HEK293T (cell line): ENCODE measurements around the gene NXN.

Experiments used
- ARNT ChIP-seq: fragments of 450-650 bp; IDR thresholded peaks from 2 replicates; pipeline ENCODE4 v1.6.1; 2017; ENCODE audit warnings: mild to moderate bottlenecking
- BHLHE40 ChIP-seq: fragments of 450-650 bp; IDR thresholded peaks from 2 replicates; pipeline ENCODE4 v1.6.1; 2016; ENCODE audit warnings: mild to moderate bottlenecking, moderate library complexity, borderline replicate concordance
- ELF4 ChIP-seq: fragments of 450-650 bp; IDR thresholded peaks from 2 replicates; pipeline ENCODE4 v1.6.1; 2017; ENCODE audit warnings: antibody characterized with exemption
- FOXA1 ChIP-seq: fragments of 450-650 bp; IDR thresholded peaks from 2 replicates; pipeline ENCODE4 v1.6.1; 2016; ENCODE audit warnings: mild to moderate bottlenecking
- FOXK2 ChIP-seq: fragments of 450-650 bp; IDR thresholded peaks from 2 replicates; pipeline ENCODE4 v1.6.1; 2016; ENCODE audit warnings: mild to moderate bottlenecking
- FOXM1 ChIP-seq: fragments of 450-650 bp; IDR thresholded peaks from 2 replicates; pipeline ENCODE4 v1.6.1; 2017; ENCODE audit warnings: mild to moderate bottlenecking, borderline replicate concordance
- L3MBTL2 ChIP-seq: fragments of 450-650 bp; conservative IDR thresholded peaks from 2 replicates; pipeline ENCODE4 v1.6.1; 2016; ENCODE audit warnings: mild to moderate bottlenecking
- LEF1 ChIP-seq: fragments of 450-650 bp; IDR thresholded peaks from 2 replicates; pipeline ENCODE4 v1.6.1; 2017; ENCODE audit warnings: mild to moderate bottlenecking, borderline replicate concordance
- NFRKB ChIP-seq: fragments of 450-650 bp; IDR thresholded peaks from 2 replicates; pipeline ENCODE4 v1.6.1; 2016; ENCODE audit warnings: mild to moderate bottlenecking, moderate library complexity
- SP1 ChIP-seq: fragments of 450-650 bp; IDR thresholded peaks from 2 replicates; pipeline ENCODE4 v1.6.1; 2017
- SUZ12 ChIP-seq: fragments of 450-650 bp; IDR thresholded peaks from 2 replicates; pipeline ENCODE4 v1.6.1; 2016; ENCODE audit warnings: mild to moderate bottlenecking
- TARDBP ChIP-seq: fragments of 450-650 bp; IDR thresholded peaks from 2 replicates; pipeline ENCODE4 v1.6.1; 2016
- ZNF384 ChIP-seq: fragments of 450-650 bp; IDR thresholded peaks from 2 replicates; pipeline ENCODE4 v1.6.1; 2016

GRCh38 chr17:791829-792228 is 187.7 kb downstream of the NXN start:
- no peak for TF ChIP-seq ZNF384
- no peak for TF ChIP-seq L3MBTL2
- TF ChIP-seq TARDBP = no peak
- no peak for TF ChIP-seq ELF4
- no peak for TF ChIP-seq NFRKB
- no peak for TF ChIP-seq SP1
- no peak for TF ChIP-seq BHLHE40
- no peak for TF ChIP-seq FOXM1
- no peak for TF ChIP-seq FOXK2
- TF ChIP-seq ARNT = no peak
- no peak for TF ChIP-seq SUZ12
- no peak for TF ChIP-seq LEF1
- no peak for TF ChIP-seq FOXA1
